Measurements from ENCODE around the gene TPSD1. TPM values are rescaled to one million over a fixed set of nuclear protein-coding genes. Genes with fewer than 3 reads are reported as not detected.
"Not testable (repeated sequence)": the region's sequence is repeated elsewhere in the genome, so short reads cannot be mapped to it uniquely, and the experiment has no call there.

TPSD1 gene
- total RNA-seq, 1 experiment from 2014 or later: not detected

DNA sequence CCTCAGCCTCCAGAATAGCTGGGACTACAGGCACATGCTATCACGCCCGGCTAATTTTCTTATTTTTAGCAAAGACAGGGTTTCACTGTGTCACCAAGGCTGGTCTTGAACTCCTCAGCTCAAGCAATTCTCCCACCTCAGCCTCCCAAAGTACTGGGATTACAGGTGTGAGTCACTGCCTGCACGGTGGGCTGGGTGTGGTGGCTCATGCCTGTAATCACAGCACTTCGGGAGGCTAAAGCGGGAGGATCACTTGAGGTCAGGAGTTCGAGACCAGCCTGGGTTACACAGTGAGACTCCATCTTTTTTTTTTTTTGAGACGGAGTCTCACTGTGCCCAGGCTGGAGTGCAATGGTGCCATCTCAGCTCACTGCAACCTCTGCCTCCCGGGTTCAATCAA is 36.9 kb downstream of the TPSD1 start:
- H2AK5ac ChIP-seq (ENCODE audit: insufficient read length, low read length); H2BK120ac ChIP-seq (ENCODE audit: low read depth, low read length, poor library complexity, severe bottlenecking); H4K8ac ChIP-seq (replicated peaks; ENCODE audit: insufficient read length, low read depth, low read length); H3K18ac ChIP-seq (ENCODE audit: insufficient read length, low read depth, low read length); H3K4ac ChIP-seq (ENCODE audit: low read depth, low read length); H3K36me3 Mint-ChIP-seq (ENCODE audit: insufficient read depth in 1 of 3, low read depth in 3 of 3); H3K27me3 ChIP-seq (ENCODE audit: insufficient read depth, low read length); DNase-seq; H2BK15ac ChIP-seq (ENCODE audit: low read depth, low read length); H3K4me3 Mint-ChIP-seq; H3K79me1 ChIP-seq (ENCODE audit: insufficient read depth, low read depth, low read length, poor library complexity, severe bottlenecking); H3K4me2 ChIP-seq (ENCODE audit: insufficient read depth, insufficient read length, low read length); H3K79me2 ChIP-seq (ENCODE audit: insufficient read depth, low read length); H3K4me1 ChIP-seq (ENCODE audit: insufficient read depth, low read length); H2BK12ac ChIP-seq (ENCODE audit: insufficient read length, low read depth, low read length); H3K14ac ChIP-seq (ENCODE audit: insufficient read depth, low read length); H4K91ac ChIP-seq (ENCODE audit: insufficient read length, low read depth, low read length); H3K23ac ChIP-seq (ENCODE audit: insufficient read length, low read depth, low read length); H2BK20ac ChIP-seq (ENCODE audit: low read depth, low read length, poor library complexity, severe bottlenecking); H3K56ac ChIP-seq (ENCODE audit: insufficient read length, low read depth, low read length); H4K5ac ChIP-seq (ENCODE audit: insufficient read length, low read depth, low read length); H2BK5ac ChIP-seq (ENCODE audit: insufficient read length, low read length); H3K9me3 Mint-ChIP-seq; H3K27ac ChIP-seq (ENCODE audit: insufficient read length, low read depth, low read length); H3K9me3 ChIP-seq (ENCODE audit: control insufficient read depth, low read depth, low read length); H3K23me2 ChIP-seq (ENCODE audit: insufficient read length, low read depth, low read length, poor library complexity, severe bottlenecking); H3T11ph ChIP-seq (ENCODE audit: low read length); H3K9ac ChIP-seq (ENCODE audit: extremely low read depth, insufficient read length, low read length); H3K27ac Mint-ChIP-seq; H2AFZ ChIP-seq (ENCODE audit: low read length); H4K20me1 ChIP-seq (ENCODE audit: control insufficient read depth, insufficient read depth, insufficient read length): not testable (repeated sequence)
- WGBS (ENCODE audit: extremely low coverage, insufficient read length, low lambda C conversion rate): no CpG with 5 or more reads among the region's 8 CpGs
- Mint-ChIP-seq H3K27me3 (ENCODE audit: low read depth) (peaks cover 62% of the 10 kb centered on the region), H3K4me1 (peaks cover 41 to 52% of the 10 kb centered on the region in 2 experiments)
